HEK293 (cell line): ENCODE results near the gene FRYL.

ENCODE experiments used
- CTCF ChIA-PET: fragments of 350-600 bp; formaldehyde crosslinking; extraction: SDS; loops from one replicate; lab custom pipeline; 2021; ENCODE audit warnings: antibody characterized with exemption; lab: Yijun Ruan, JAX
- POLR2A ChIA-PET: fragments of 300-600 bp; formaldehyde crosslinking; extraction: SDS; loops from one replicate; lab custom pipeline; 2020; ENCODE audit warnings: antibody characterized with exemption, inconsistent platforms; lab: Yijun Ruan, JAX
- H3K27ac ChIP-seq: fragments of 200-500 bp; sonication (Bioruptor generic); 2 replicates; pipeline ENCODE4 v1.5.1; 2014; ENCODE audit warnings: low read depth, low read length, control low read depth, inconsistent platforms; ENCODE audit errors: extremely low read depth
- H3K36me3 ChIP-seq, 2 experiments: fragments of 200-500 bp in 1 of 2; sonication (Bioruptor generic) in 1 of 2; 1 replicate in 1 of 2; 2 replicates in 1 of 2; pipeline ENCODE4 v1.5.1; 2014 to 2017; ENCODE audit warnings: inconsistent platforms in 2 of 2, low read length in 2 of 2; ENCODE audit not compliant: control insufficient read depth in 2 of 2, insufficient read depth in 1 of 2
- H3K4me1 ChIP-seq: fragments of 200-500 bp; sonication (Bioruptor generic); 2 replicates; pipeline ENCODE4 v1.5.1; 2014; ENCODE audit warnings: mild to moderate bottlenecking, low read length, inconsistent platforms; ENCODE audit not compliant: control insufficient read depth, insufficient read depth
- H3K4me3 ChIP-seq: 2 replicates; pipeline ENCODE4 v1.5.1; 2011; ENCODE audit warnings: low read depth, mild to moderate bottlenecking, control low read depth, low read length, moderate library complexity
- H3K9me3 ChIP-seq: fragments of 200-500 bp; sonication (Bioruptor generic); 2 replicates; pipeline ENCODE4 v1.5.1; 2014; ENCODE audit warnings: low read depth, low read length, inconsistent platforms; ENCODE audit not compliant: control insufficient read depth, insufficient read depth
- GLI4 ChIP-seq: fragments of 450-650 bp; formaldehyde crosslinking; IDR thresholded peaks from 2 replicates; pipeline ENCODE4 v1.5.1; 2016; ENCODE audit warnings: missing biosample characterization, missing genetic modification characterization
- IKZF3 ChIP-seq: fragments of 450-650 bp; IDR thresholded peaks from 2 replicates; pipeline ENCODE4 v1.5.0; 2018; ENCODE audit warnings: missing biosample characterization, mild to moderate bottlenecking, missing genetic modification characterization, moderate library complexity
- INSM2 ChIP-seq: fragments of 450-650 bp; formaldehyde crosslinking; IDR thresholded peaks from 2 replicates; pipeline ENCODE4 v1.5.1; 2016; ENCODE audit warnings: missing biosample characterization, missing genetic modification characterization
- KLF16 ChIP-seq: fragments of 450-650 bp; formaldehyde crosslinking; IDR thresholded peaks from 2 replicates; pipeline ENCODE4 v1.5.1; 2017; ENCODE audit warnings: missing biosample characterization, missing genetic modification characterization
- KLF9 ChIP-seq: fragments of 450-650 bp; formaldehyde crosslinking; IDR thresholded peaks from 2 replicates; pipeline ENCODE4 v1.5.1; 2016; ENCODE audit warnings: missing biosample characterization, missing genetic modification characterization, low read depth
- PRDM10 ChIP-seq: fragments of 450-650 bp; formaldehyde crosslinking; IDR thresholded peaks from 2 replicates; pipeline ENCODE4 v1.5.1; 2016; ENCODE audit warnings: missing biosample characterization, missing genetic modification characterization
- RBAK ChIP-seq: fragments of 450-650 bp; formaldehyde crosslinking; IDR thresholded peaks from 2 replicates; pipeline ENCODE4 v1.5.1; 2016; ENCODE audit warnings: missing biosample characterization, missing genetic modification characterization
- SCRT2 ChIP-seq: fragments of 450-650 bp; formaldehyde crosslinking; IDR thresholded peaks from 2 replicates; pipeline ENCODE4 v1.5.1; 2016; ENCODE audit warnings: missing biosample characterization, missing genetic modification characterization
- ZFHX2 ChIP-seq: fragments of 450-650 bp; formaldehyde crosslinking; conservative IDR thresholded peaks from 2 replicates; pipeline ENCODE4 v1.5.1; 2016; ENCODE audit warnings: missing biosample characterization, missing genetic modification characterization
- ZNF19 ChIP-seq: fragments of 450-650 bp; formaldehyde crosslinking; IDR thresholded peaks from 2 replicates; pipeline ENCODE4; 2016; ENCODE audit warnings: missing biosample characterization, missing genetic modification characterization, low read depth
- ZNF292 ChIP-seq: fragments of 450-650 bp; formaldehyde crosslinking; IDR thresholded peaks from 2 replicates; pipeline ENCODE4 v1.5.1; 2016; ENCODE audit warnings: low read depth, missing biosample characterization, missing genetic modification characterization, borderline replicate concordance
- ZNF48 ChIP-seq: fragments of 450-650 bp; formaldehyde crosslinking; IDR thresholded peaks from 2 replicates; pipeline ENCODE4 v1.5.1; 2016; ENCODE audit warnings: missing biosample characterization, missing genetic modification characterization
- ZNF488 ChIP-seq: fragments of 450-650 bp; formaldehyde crosslinking; IDR thresholded peaks from 2 replicates; pipeline ENCODE4 v1.5.1; 2016; ENCODE audit warnings: missing biosample characterization, missing genetic modification characterization
- ZNF513 ChIP-seq: fragments of 450-650 bp; IDR thresholded peaks from 2 replicates; pipeline ENCODE4 v1.5.1; 2018; ENCODE audit warnings: missing biosample characterization, missing genetic modification characterization
- ZNF514 ChIP-seq: fragments of 450-650 bp; formaldehyde crosslinking; IDR thresholded peaks from 2 replicates; pipeline ENCODE4 v1.5.1; 2016; ENCODE audit warnings: missing biosample characterization, missing genetic modification characterization
- ZNF544 ChIP-seq: fragments of 450-650 bp; formaldehyde crosslinking; IDR thresholded peaks from 2 replicates; pipeline ENCODE4 v1.5.0; 2017; ENCODE audit warnings: missing biosample characterization, missing genetic modification characterization
- ZNF645 ChIP-seq: fragments of 450-650 bp; formaldehyde crosslinking; IDR thresholded peaks from 2 replicates; pipeline ENCODE4; 2016; ENCODE audit warnings: missing biosample characterization, missing genetic modification characterization
- ZSCAN5A ChIP-seq: fragments of 450-650 bp; formaldehyde crosslinking; IDR thresholded peaks from 2 replicates; pipeline ENCODE4 v1.5.1; 2016; ENCODE audit warnings: missing biosample characterization, missing genetic modification characterization

Gene FRYL

GRCh38 chr4:48670587-48670986 is 109.5 kb downstream of the FRYL start (continued):
- no peak for TF ChIP-seq ZNF645

- ChIA-PET POLR2A (no interaction called here), CTCF (no interaction called here)
- Histone ChIP-seq H3K4me1 (no peaks in the 10 kb centered on the region), H3K27ac (no peak overlapping the region), H3K9me3 (no peaks in the 10 kb centered on the region), H3K36me3 (no peaks in the 10 kb centered on the region), H3K4me3 (no peak overlapping the region)
- TF ChIP-seq IKZF3 (tag by site-specific recombination) (no peak), PRDM10 (tag by site-specific recombination) (no peak), ZNF19 (tag by site-specific recombination) (no peak), ZNF513 (tag by site-specific recombination) (no peak), ZNF544 (no peak), ZNF292 (tag by site-specific recombination) (no peak), INSM2 (no peak), ZNF514 (tag by site-specific recombination) (no peak), KLF9 (tag by site-specific recombination) (no peak), ZFHX2 (no peak), SCRT2 (tag by site-specific recombination) (no peak), ZNF48 (tag by site-specific recombination) (no peak), ZSCAN5A (tag by site-specific recombination) (no peak), KLF16 (tag by site-specific recombination) (no peak), GLI4 (tag by site-specific recombination) (no peak), RBAK (no peak), ZNF488 (tag by site-specific recombination) (no peak)
Measured at GRCh38 chr4:48669086-48669485, 111.0 kb downstream of the FRYL start.
